ENCODE data around the gene MAGEB5.
"Not testable (repeated sequence)": the region's sequence is repeated elsewhere in the genome, so short reads cannot be mapped to it uniquely, and the experiment has no call there.

The MAGEB5 gene, protein sequence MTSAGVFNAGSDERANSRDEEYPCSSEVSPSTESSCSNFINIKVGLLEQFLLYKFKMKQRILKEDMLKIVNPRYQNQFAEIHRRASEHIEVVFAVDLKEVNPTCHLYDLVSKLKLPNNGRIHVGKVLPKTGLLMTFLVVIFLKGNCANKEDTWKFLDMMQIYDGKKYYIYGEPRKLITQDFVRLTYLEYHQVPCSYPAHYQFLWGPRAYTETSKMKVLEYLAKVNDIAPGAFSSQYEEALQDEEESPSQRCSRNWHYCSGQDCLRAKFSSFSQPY

GRCh38 chrX:26215869-26216268 lies at the start of gene MAGEB5:
Gene MAGEB5, plus strand, starts transcription at chrX:26216169. Its CDS starts 1,133 bp downstream, at chrX:26217302.
- Histone ChIP-seq H3F3A (ENCODE audit: control insufficient read depth, insufficient read depth) (no peaks in the 10 kb centered on the region), H3K27me3 (ENCODE audit: control insufficient read depth, low read length) (no peaks in the 10 kb centered on the region), H3K9me3 (ENCODE audit: control insufficient read depth, insufficient read depth, low read length) (no peaks in the 10 kb centered on the region), H3K27ac (ENCODE audit: low read depth, low read length) (no peak within 1 kb of the TSS), H4K20me1 (ENCODE audit: control insufficient read depth, insufficient read depth, low read depth, low read length) (no peaks in the 10 kb centered on the region), H3K4me1 (ENCODE audit: control insufficient read depth, low read length) (no peaks in the 10 kb centered on the region), H3K79me2 (ENCODE audit: control insufficient read depth, low read length) (no peaks in the 10 kb centered on the region), H3K9me2 (replicated peaks; ENCODE audit: control insufficient read depth, low read length) (no peaks in the 10 kb centered on the region), H3K36me3 (ENCODE audit: control insufficient read depth, low read length) (no peaks in the 10 kb centered on the region), H3K4me2 (ENCODE audit: low read length) (no peak within 1 kb of the TSS), H3K4me3 (ENCODE audit: low read length) (no peak within 1 kb of the TSS)
- TF ChIP-seq EZH2phosphoT487 (IDR thresholded peaks at IDR 0.05; ENCODE audit: borderline replicate concordance, low read length) (no peak), CTCF (IDR thresholded peaks at IDR 0.05; ENCODE audit: low read depth, low read length, poor library complexity, severe bottlenecking) (no peak)

- H4K20me1 ChIP-seq (ENCODE audit: control insufficient read depth, insufficient read depth, low read depth, low read length), result no peaks in the 10 kb centered on the region
- no peaks in the 10 kb centered on the region for H3K9me3 ChIP-seq (ENCODE audit: control insufficient read depth, insufficient read depth, low read length)
- H3K36me3 ChIP-seq (ENCODE audit: control insufficient read depth, low read length), result no peaks in the 10 kb centered on the region
- no peak within 1 kb of the TSS for H3K4me2 ChIP-seq (ENCODE audit: low read length)
- H3K4me1 ChIP-seq (ENCODE audit: control insufficient read depth, low read length), result no peaks in the 10 kb centered on the region
- no peaks in the 10 kb centered on the region for H3F3A ChIP-seq (ENCODE audit: control insufficient read depth, insufficient read depth)
- H3K27ac ChIP-seq (ENCODE audit: low read depth, low read length), result no peak within 1 kb of the TSS
- H3K27me3 ChIP-seq (ENCODE audit: control insufficient read depth, low read length), result no peaks in the 10 kb centered on the region
- H3K79me2 ChIP-seq (ENCODE audit: control insufficient read depth, low read length), result no peaks in the 10 kb centered on the region
- no peak within 1 kb of the TSS for H3K4me3 ChIP-seq (ENCODE audit: low read length)
- no peaks in the 10 kb centered on the region for H3K9me2 ChIP-seq (replicated peaks; ENCODE audit: control insufficient read depth, low read length)
- TF ChIP-seq CTCF (IDR thresholded peaks at IDR 0.05; ENCODE audit: low read depth, low read length, poor library complexity, severe bottlenecking), result no peak
- no peak for TF ChIP-seq EZH2phosphoT487 (IDR thresholded peaks at IDR 0.05; ENCODE audit: borderline replicate concordance, low read length)
Measured at GRCh38 chrX:26192204-26192603, 23.8 kb upstream of the MAGEB5 start, which contains the start of gene MAGEB6. Gene MAGEB6, plus strand, starts transcription at chrX:26192440. Its CDS starts 1,407 bp downstream, at chrX:26193847.

DNA sequence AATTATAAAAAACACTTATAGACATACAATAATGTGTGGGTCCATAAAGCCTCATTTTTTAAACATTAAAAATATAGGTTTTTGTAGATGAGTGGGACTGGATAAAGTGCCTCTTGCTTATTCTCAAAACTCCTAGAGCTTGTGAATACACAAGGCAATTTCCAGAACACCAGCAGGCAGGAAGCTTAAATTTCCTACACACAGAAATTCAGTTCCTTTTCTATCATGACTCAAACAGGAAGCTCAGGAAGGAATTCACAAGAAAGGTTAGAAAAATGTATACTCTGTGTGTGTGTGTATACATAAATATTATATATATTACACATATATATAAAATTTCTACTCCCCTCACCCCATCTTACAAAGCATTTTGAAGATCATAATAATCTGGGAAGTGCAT lies 12.4 kb upstream of the MAGEB5 start:
- Histone ChIP-seq H3K27ac (ENCODE audit: low read depth, low read length) (no peak overlapping the region), H3K36me3 (ENCODE audit: control insufficient read depth, low read length) (no peaks in the 10 kb centered on the region), H4K20me1 (ENCODE audit: control insufficient read depth, insufficient read depth, low read depth, low read length) (no peaks in the 10 kb centered on the region), H3F3A (ENCODE audit: control insufficient read depth, insufficient read depth) (no peaks in the 10 kb centered on the region), H3K79me2 (ENCODE audit: control insufficient read depth, low read length) (no peaks in the 10 kb centered on the region), H3K4me1 (ENCODE audit: control insufficient read depth, low read length) (no peaks in the 10 kb centered on the region), H3K9me3 (ENCODE audit: control insufficient read depth, insufficient read depth, low read length) (no peaks in the 10 kb centered on the region), H3K9me2 (replicated peaks; ENCODE audit: control insufficient read depth, low read length) (no peaks in the 10 kb centered on the region), H3K27me3 (ENCODE audit: control insufficient read depth, low read length) (no peaks in the 10 kb centered on the region), H3K4me2 (ENCODE audit: low read length) (no peak overlapping the region), H3K4me3 (ENCODE audit: low read length) (no peak overlapping the region)
- no peak for TF ChIP-seq EZH2phosphoT487 (IDR thresholded peaks at IDR 0.05; ENCODE audit: borderline replicate concordance, low read length)
- no peak for TF ChIP-seq CTCF (IDR thresholded peaks at IDR 0.05; ENCODE audit: low read depth, low read length, poor library complexity, severe bottlenecking)

GRCh38 chrX:26204717-26205116 lies 11.3 kb upstream of the MAGEB5 start:
- H3K27ac ChIP-seq (ENCODE audit: low read depth, low read length); H3K4me1 ChIP-seq (ENCODE audit: control insufficient read depth, low read length); H3K4me3 ChIP-seq (ENCODE audit: low read length); H3K4me2 ChIP-seq (ENCODE audit: low read length); H3K79me2 ChIP-seq (ENCODE audit: control insufficient read depth, low read length); H4K20me1 ChIP-seq (ENCODE audit: control insufficient read depth, insufficient read depth, low read depth, low read length); H3K27me3 ChIP-seq (ENCODE audit: control insufficient read depth, low read length); H3K9me2 ChIP-seq (replicated peaks; ENCODE audit: control insufficient read depth, low read length); H3K9me3 ChIP-seq (ENCODE audit: control insufficient read depth, insufficient read depth, low read length); H3F3A ChIP-seq (ENCODE audit: control insufficient read depth, insufficient read depth); H3K36me3 ChIP-seq (ENCODE audit: control insufficient read depth, low read length): not testable (repeated sequence)

Data from DOHH2 (cell line).